ENCODE measurements around the gene NPC1L1.

NPC1L1 gene

GRCh38 chr7:44498230-44498954 is 42.7 kb downstream of the NPC1L1 start:
- H3K4me3 ChIP-seq (ENCODE audit: low read length): no peak overlapping the region
- no peak for TF ChIP-seq CTCF (IDR thresholded peaks at IDR 0.05; ENCODE audit: insufficient read depth, low read depth, low read length, missing control alignments)
- DNase-seq (ENCODE audit: low read depth): no peak

GRCh38 chr7:44497155-44498027 is 43.7 kb downstream of the NPC1L1 start:
- DNase-seq (ENCODE audit: low read depth): no peak
- TF ChIP-seq CTCF (IDR thresholded peaks at IDR 0.05; ENCODE audit: insufficient read depth, low read depth, low read length, missing control alignments): no peak
- H3K4me3 ChIP-seq (ENCODE audit: low read length): no peak overlapping the region

DNA sequence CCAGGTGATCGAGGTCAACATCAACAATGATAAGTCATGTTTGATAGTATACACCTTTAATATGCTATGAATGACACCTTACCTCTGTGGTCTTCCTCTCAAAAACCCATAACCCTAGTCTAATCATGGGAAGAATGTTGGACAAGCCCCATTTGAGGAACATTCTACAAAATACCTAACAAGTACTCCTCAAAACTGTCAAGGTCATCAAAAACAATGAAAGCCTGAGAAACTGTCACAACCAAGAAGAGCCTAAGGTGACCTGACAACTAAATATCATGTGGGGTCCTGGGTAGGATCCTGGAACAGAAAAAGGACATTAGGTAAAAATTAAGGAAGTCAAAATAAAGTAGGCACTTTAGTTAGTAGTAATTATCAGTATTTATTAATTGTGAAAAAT is 44.7 kb downstream of the NPC1L1 start:
- H3K4me3 ChIP-seq (ENCODE audit: low read length): no peak overlapping the region
- no peak for DNase-seq (ENCODE audit: low read depth)
- TF ChIP-seq CTCF (IDR thresholded peaks at IDR 0.05; ENCODE audit: insufficient read depth, low read depth, low read length, missing control alignments): no peak

- DNase-seq (ENCODE audit: low read depth): no peak
- TF ChIP-seq CTCF (IDR thresholded peaks at IDR 0.05; ENCODE audit: insufficient read depth, low read depth, low read length, missing control alignments): no peak
- no peak overlapping the region for H3K4me3 ChIP-seq (ENCODE audit: low read length)
Measured at GRCh38 chr7:44494960-44495359, 46.2 kb downstream of the NPC1L1 start.

- peak overlapping the region; percentile 80 for H3K4me3 ChIP-seq (ENCODE audit: low read length)
- no peak for TF ChIP-seq CTCF (IDR thresholded peaks at IDR 0.05; ENCODE audit: insufficient read depth, low read depth, low read length, missing control alignments)
- DNase-seq (ENCODE audit: low read depth): no peak
Measured at GRCh38 chr7:44491229-44491628, 49.9 kb downstream of the NPC1L1 start.

DNA sequence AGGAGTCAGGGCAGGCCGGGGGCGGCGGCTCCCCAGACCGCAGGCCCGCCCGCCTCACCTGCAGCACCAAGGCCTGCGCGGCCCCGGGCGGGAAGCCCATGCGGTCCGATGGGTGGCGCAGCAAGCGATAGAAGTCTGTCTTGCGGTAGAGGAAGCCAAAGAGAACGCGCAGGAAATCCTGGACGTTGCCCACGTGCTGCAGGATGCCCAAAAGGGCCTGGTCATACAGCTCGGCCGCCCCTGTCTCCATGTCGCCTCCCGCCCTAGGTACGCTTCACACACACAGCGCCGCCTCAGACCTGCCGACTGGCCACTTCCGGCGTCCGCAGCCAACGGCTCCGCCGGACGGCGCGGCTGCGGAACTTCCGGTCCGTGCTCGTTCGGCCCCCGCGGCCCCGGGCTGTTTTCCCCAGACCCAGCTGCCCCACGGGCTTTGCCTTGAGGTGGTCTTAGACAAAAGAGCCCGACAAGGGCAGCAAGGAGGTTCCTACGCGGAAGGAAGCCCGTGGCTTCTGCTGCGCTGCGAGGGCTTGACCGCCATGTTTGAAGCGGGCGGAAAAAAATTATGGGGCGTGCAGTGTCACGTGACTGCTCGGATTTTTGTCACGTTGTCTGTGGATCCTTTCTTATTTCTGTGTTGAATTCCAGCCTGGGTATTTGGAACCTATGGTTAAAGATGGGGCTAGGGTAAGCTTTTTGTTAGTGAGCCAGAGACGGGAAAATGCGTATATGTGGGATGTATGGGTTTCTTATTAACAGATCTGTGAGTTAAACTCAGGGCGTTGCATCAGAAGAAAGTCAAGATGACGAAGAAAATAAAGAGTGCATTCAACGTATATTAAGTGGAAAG is 50.6 kb downstream of the NPC1L1 start, which contains the start of gene NUDCD3:
TSS of gene NUDCD3 (minus strand) at position 308 of the 850 bp plus-strand sequence. CDS start at position 250, 58 bp downstream.
- peak; percentile 85 for DNase-seq (ENCODE audit: low read depth)
- peak; percentile 20 for TF ChIP-seq CTCF (IDR thresholded peaks at IDR 0.05; ENCODE audit: insufficient read depth, low read depth, low read length, missing control alignments)
- H3K4me3 ChIP-seq (ENCODE audit: low read length): peak within 1 kb of the TSS; percentile 80

Data from epithelial cell of esophagus (primary cell).